Erythroblast (primary cell): ENCODE results near the gene RABGGTA.

ENCODE experiments used
- GATA1 ChIP-seq: IDR thresholded peaks from 2 replicates; pipeline ENCODE4 v1.6.1; 2011; ENCODE audit warnings: low read depth, mild to moderate bottlenecking, control low read depth, low read length, moderate library complexity
- POLR2A ChIP-seq: IDR thresholded peaks from 2 replicates; pipeline ENCODE4 v1.6.1; 2011; ENCODE audit warnings: mild to moderate bottlenecking, low read length

DNA sequence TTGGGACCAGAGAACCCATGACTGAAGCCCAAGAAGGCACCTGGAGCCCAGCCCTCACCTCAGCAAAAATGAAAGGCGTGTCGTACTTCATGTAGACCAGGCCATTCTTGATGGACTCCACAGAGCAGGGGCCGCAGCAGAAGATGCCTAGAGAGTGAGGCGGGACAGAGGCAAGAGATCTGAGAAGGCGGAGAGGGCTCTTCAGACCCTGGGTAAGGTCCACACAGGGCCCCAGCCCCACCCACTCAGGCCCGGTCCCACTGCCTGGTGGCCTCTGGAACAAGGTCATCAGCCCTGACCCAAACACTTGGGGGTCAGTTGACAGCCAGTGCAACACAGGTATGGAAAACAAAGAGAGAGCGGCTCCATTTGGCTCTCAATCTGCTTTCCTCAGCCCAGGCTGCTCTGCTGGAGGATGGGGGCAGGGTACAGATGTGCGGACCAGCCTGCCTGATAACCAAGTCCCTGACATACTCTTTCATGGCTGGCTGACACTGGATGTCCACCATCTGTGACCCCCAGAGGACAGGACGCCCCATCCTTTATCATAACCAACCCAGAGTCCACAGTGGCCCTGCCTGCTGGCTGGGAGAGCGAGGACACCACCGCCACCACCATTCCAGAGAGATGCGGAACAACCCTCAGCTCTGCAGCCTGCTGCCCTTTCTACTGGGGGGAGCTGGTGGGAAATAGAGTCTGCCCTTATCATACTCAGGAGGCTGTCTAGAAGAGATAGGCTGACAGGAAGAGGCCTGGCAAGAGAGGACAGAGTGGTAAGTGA, 15.3 kb downstream of the RABGGTA start:
- TF ChIP-seq POLR2A (no peak), GATA1 (peak; percentile 77)
